Urinary bladder (tissue), 4 donors: ENCODE measurements around the gene GNPTG. TPM values are rescaled to one million over a fixed set of nuclear protein-coding genes. Genes with fewer than 3 reads are reported as not detected.

Source experiments
- DNase-seq: peaks from one replicate; pipeline ENCODE4 v3.0.0-alpha.2; 2015; ENCODE audit errors: extremely low spot score
- H3K27ac ChIP-seq: one replicate; pipeline ENCODE4 v1.5.1; 2013; ENCODE audit warnings: low read depth, mild to moderate bottlenecking, moderate library complexity
- H3K36me3 ChIP-seq: one replicate; pipeline ENCODE4 v1.6.1; 2013; ENCODE audit warnings: mild to moderate bottlenecking, moderate library complexity; ENCODE audit not compliant: insufficient read depth
- H3K4me1 ChIP-seq: one replicate; pipeline ENCODE4 v1.6.1; 2013; ENCODE audit warnings: mild to moderate bottlenecking, moderate library complexity; ENCODE audit not compliant: insufficient read depth
- H3K4me3 ChIP-seq: one replicate; pipeline ENCODE4 v1.5.1; 2013; ENCODE audit warnings: low read depth, low read length
- WGBS: extraction: QIAGEN DNeasy Blood & Tissue Kit; methylation state at CpG from one replicate; pipeline ENCODE4 v1.1.7; 2013; 5-methylcytosine and 5-hydroxymethylcytosine counted together
- polyA plus RNA-seq: library from polyadenylated mRNA; stranded (reverse); fragments of 200-250 nt; gene quantifications from one replicate; pipeline ENCODE4 v1.2.3, GENCODE V29; 2013
- total RNA-seq: library from RNA; depleted of rRNA; stranded (reverse); fragments of >200 nt; gene quantifications from one replicate; pipeline ENCODE4 v1.2.3, GENCODE V29; 2014
- donor health status: healthy with polysubstance abuse.
- donor health status: healthy.

GNPTG gene
- total and polyA plus RNA-seq, 2 donors: 28.0 to 70.4 TPM

GRCh38 chr16:1383556-1383955 lies 31.8 kb downstream of the GNPTG start:
- peaks cover 3% of the 10 kb centered on the region for H3K4me1 ChIP-seq
- H3K36me3 ChIP-seq: peaks cover 4% of the 10 kb centered on the region
- no peak overlapping the region for H3K27ac ChIP-seq
- no peak overlapping the region for H3K4me3 ChIP-seq
- no peak for DNase-seq
- 92% methylated on average over 18 of the region's 18 CpGs for WGBS

GRCh38 chr16:1385232-1385631 lies 33.5 kb downstream of the GNPTG start:
- H3K4me1 ChIP-seq: no peaks in the 10 kb centered on the region
- peaks cover 5% of the 10 kb centered on the region for H3K36me3 ChIP-seq
- H3K27ac ChIP-seq: no peak overlapping the region
- WGBS: 96% methylated on average over 39 of the region's 39 CpGs
- no peak overlapping the region for H3K4me3 ChIP-seq
- no peak for DNase-seq

GRCh38 chr16:1387331-1387730 lies 35.6 kb downstream of the GNPTG start:
- no peak for DNase-seq
- WGBS: 90% methylated on average over 16 of the region's 16 CpGs
- H3K4me3 ChIP-seq: no peak overlapping the region
- no peak overlapping the region for H3K27ac ChIP-seq
- no peaks in the 10 kb centered on the region for H3K4me1 ChIP-seq
- H3K36me3 ChIP-seq: peaks cover 8% of the 10 kb centered on the region

- Histone ChIP-seq H3K4me1 (no peaks in the 10 kb centered on the region), H3K36me3 (peaks cover 4% of the 10 kb centered on the region), H3K4me3 (no peak overlapping the region), H3K27ac (no peak overlapping the region)
- WGBS: 91% methylated on average over 7 of the region's 7 CpGs
- DNase-seq: no peak
These were observed 38.0 kb downstream of the GNPTG start for GRCh38 chr16:1389762-1390161.

- Histone ChIP-seq H3K4me1 (no peaks in the 10 kb centered on the region), H3K27ac (no peak overlapping the region), H3K36me3 (peaks cover 4% of the 10 kb centered on the region), H3K4me3 (no peak overlapping the region)
- DNase-seq: no peak
- WGBS: 82% methylated on average over 28 of the region's 28 CpGs
These were observed 38.6 kb downstream of the GNPTG start for GRCh38 chr16:1390239-1390779.

- WGBS: 92% methylated on average over 17 of the region's 17 CpGs
- DNase-seq: no peak
- peaks cover 4% of the 10 kb centered on the region for H3K36me3 ChIP-seq
These were observed 41.1 kb downstream of the GNPTG start for GRCh38 chr16:1392826-1393225.

GRCh38 chr16:1393613-1394176 lies 42.0 kb downstream of the GNPTG start:
- Histone ChIP-seq H3K4me1 (no peaks in the 10 kb centered on the region), H3K4me3 (no peak overlapping the region), H3K27ac (no peak overlapping the region), H3K36me3 (peaks cover 4% of the 10 kb centered on the region)
- DNase-seq: no peak
- 96% methylated on average over 21 of the region's 21 CpGs for WGBS

More at GRCh38 chr16:1392826-1393225, 41.1 kb downstream of the GNPTG start:
- H3K4me3 ChIP-seq: no peak overlapping the region
- no peak overlapping the region for H3K27ac ChIP-seq
- no peaks in the 10 kb centered on the region for H3K4me1 ChIP-seq

- Histone ChIP-seq H3K4me3 (no peak overlapping the region), H3K4me1 (no peaks in the 10 kb centered on the region), H3K36me3 (peaks cover 4% of the 10 kb centered on the region), H3K27ac (no peak overlapping the region)
- DNase-seq: no peak
- WGBS: 90% methylated on average over 19 of the region's 19 CpGs
These were observed 42.7 kb downstream of the GNPTG start for GRCh38 chr16:1394367-1394951.

- Histone ChIP-seq H3K4me1 (no peaks in the 10 kb centered on the region), H3K27ac (no peak overlapping the region), H3K4me3 (no peak overlapping the region), H3K36me3 (peaks cover under 1% of the 10 kb centered on the region)
- DNase-seq: no peak
- WGBS: 86% methylated on average over 22 of the region's 22 CpGs
These were observed 43.8 kb downstream of the GNPTG start for GRCh38 chr16:1395444-1396031.

- DNase-seq: no peak
- Histone ChIP-seq H3K36me3 (peaks cover 4% of the 10 kb centered on the region), H3K27ac (no peak overlapping the region), H3K4me1 (no peaks in the 10 kb centered on the region), H3K4me3 (no peak overlapping the region)
- 92% methylated on average over 20 of the region's 21 CpGs for WGBS
These were observed 46.0 kb downstream of the GNPTG start for GRCh38 chr16:1397779-1398178.

GRCh38 chr16:1398351-1398750 lies 46.6 kb downstream of the GNPTG start:
- no peaks in the 10 kb centered on the region for H3K4me1 ChIP-seq
- H3K36me3 ChIP-seq: peaks cover 7% of the 10 kb centered on the region

GRCh38 chr16:1398826-1399581 lies 47.3 kb downstream of the GNPTG start:
- WGBS: 96% methylated on average over 38 of the region's 38 CpGs
- Histone ChIP-seq H3K27ac (no peak overlapping the region), H3K4me3 (no peak overlapping the region), H3K36me3 (peaks cover 7% of the 10 kb centered on the region), H3K4me1 (no peaks in the 10 kb centered on the region)
- DNase-seq: no peak

More at GRCh38 chr16:1398351-1398750, 46.6 kb downstream of the GNPTG start:
- Histone ChIP-seq H3K27ac (no peak overlapping the region), H3K4me3 (no peak overlapping the region)
- no peak for DNase-seq
- 94% methylated on average over 9 of the region's 9 CpGs for WGBS

GRCh38 chr16:1401061-1401757 lies 49.5 kb downstream of the GNPTG start:
- WGBS: 92% methylated on average over 29 of the region's 29 CpGs
- H3K27ac ChIP-seq: no peak overlapping the region
- peaks cover 7% of the 10 kb centered on the region for H3K36me3 ChIP-seq
- H3K4me1 ChIP-seq: no peaks in the 10 kb centered on the region
- H3K4me3 ChIP-seq: no peak overlapping the region
- DNase-seq: no peak
